ENCODE results near the gene KRT40. TPM values are rescaled to one million over a fixed set of nuclear protein-coding genes. Genes with fewer than 3 reads are reported as not detected.

Gene KRT40
- total RNA-seq, 5 donors from 2014 or later (not counting 1 experiment from before 2014, with no cell fraction given), result not detected

- H3K4me1 ChIP-seq (ENCODE audit: control insufficient read depth in 1 of 2, extremely low read depth in 1 of 2, insufficient read depth in 2 of 2, low read length in 2 of 2), result no peaks in the 10 kb centered on the region
- ChIA-PET CTCF (no interaction called here), POLR2A (no interaction called here)
- 78% methylated on average over 3 of the region's 6 CpGs for WGBS (ENCODE audit: insufficient coverage)
- Mint-ChIP-seq H3K36me3 (no peaks in the 10 kb centered on the region), H3K9me3 (no peaks in the 10 kb centered on the region), H3K27me3 (peaks cover 60 to 68% of the 10 kb centered on the region in 2 donors), H3K4me3 (no peak overlapping the region), H3K27ac (no peak overlapping the region), H3K4me1 (peaks cover 0 to 2% (median 0%) of the 10 kb centered on the region in 3 donors)
- H3K9me3 ChIP-seq, result no peaks in the 10 kb centered on the region
- no peak for DNase-seq
- no peak overlapping the region for H3K4me3 ChIP-seq (ENCODE audit: control insufficient read depth in 1 of 2, extremely low read depth in 1 of 2, low read length in 1 of 2)
- ATAC-seq (replicated peaks in 1 of 4), result no peak
- H3K36me3 ChIP-seq (ENCODE audit: control insufficient read depth in 2 of 2, extremely low read depth in 1 of 2, insufficient read depth in 1 of 2, low read length in 1 of 2), result no peaks in the 10 kb centered on the region
- peaks cover 7 to 20% of the 10 kb centered on the region in 2 experiments for H3K27me3 ChIP-seq (replicated peaks in 1 of 2; ENCODE audit: control insufficient read depth in 2 of 2, extremely low read depth in 1 of 2, insufficient read depth in 2 of 2, low read length in 1 of 2)
- no peak overlapping the region for H3K27ac ChIP-seq (ENCODE audit: low read length)
Measured at GRCh38 chr17:40945414-40945813, 38.7 kb downstream of the KRT40 start.

GRCh38 chr17:40944531-40944930 lies 39.6 kb downstream of the KRT40 start:
- DNase-seq, result no peak
- ChIA-PET POLR2A (no interaction called here), CTCF (no interaction called here)
- H3K4me3 ChIP-seq (ENCODE audit: control insufficient read depth in 1 of 2, extremely low read depth in 1 of 2, low read length in 1 of 2), result no peak overlapping the region
- no CpG with 5 or more reads among the region's 1 CpG for WGBS (ENCODE audit: insufficient coverage)
- H3K27ac ChIP-seq (ENCODE audit: low read length), result no peak overlapping the region
- Mint-ChIP-seq H3K27me3 (peaks cover 60 to 62% of the 10 kb centered on the region in 2 donors), H3K4me3 (no peak overlapping the region), H3K4me1 (peaks cover 0 to 2% (median 0%) of the 10 kb centered on the region in 3 donors), H3K9me3 (no peaks in the 10 kb centered on the region), H3K27ac (no peak overlapping the region), H3K36me3 (no peaks in the 10 kb centered on the region)
- H3K4me1 ChIP-seq (ENCODE audit: control insufficient read depth in 1 of 2, extremely low read depth in 1 of 2, insufficient read depth in 2 of 2, low read length in 2 of 2), result no peaks in the 10 kb centered on the region
- ATAC-seq (replicated peaks in 1 of 4), result no peak
- H3K9me3 ChIP-seq, result no peaks in the 10 kb centered on the region
- H3K27me3 ChIP-seq (replicated peaks in 1 of 2; ENCODE audit: control insufficient read depth in 2 of 2, extremely low read depth in 1 of 2, insufficient read depth in 2 of 2, low read length in 1 of 2), result peaks cover 5 to 20% of the 10 kb centered on the region in 2 experiments
- H3K36me3 ChIP-seq (ENCODE audit: control insufficient read depth in 2 of 2, extremely low read depth in 1 of 2, insufficient read depth in 1 of 2, low read length in 1 of 2), result no peaks in the 10 kb centered on the region

- no peaks in the 10 kb centered on the region for H3K4me1 ChIP-seq (ENCODE audit: control insufficient read depth in 1 of 2, extremely low read depth in 1 of 2, insufficient read depth in 2 of 2, low read length in 2 of 2)
- no peak for ATAC-seq (replicated peaks in 1 of 4)
- H3K4me3 Mint-ChIP-seq, result no peak overlapping the region
- CTCF ChIA-PET, result no interaction called here
- DNase-seq, result no peak
- no peaks in the 10 kb centered on the region for H3K9me3 Mint-ChIP-seq
- WGBS (ENCODE audit: insufficient coverage), result 67% methylated on average over 3 of the region's 3 CpGs
- H3K4me3 ChIP-seq (ENCODE audit: control insufficient read depth in 1 of 2, extremely low read depth in 1 of 2, low read length in 1 of 2), result no peak overlapping the region
- POLR2A ChIA-PET, result no interaction called here
- peaks cover 0 to 9% of the 10 kb centered on the region in 2 experiments for H3K27me3 ChIP-seq (replicated peaks in 1 of 2; ENCODE audit: control insufficient read depth in 2 of 2, extremely low read depth in 1 of 2, insufficient read depth in 2 of 2, low read length in 1 of 2)
- no peak overlapping the region for H3K27ac Mint-ChIP-seq
- H3K27me3 Mint-ChIP-seq, result peaks cover 48% of the 10 kb centered on the region in 2 donors
- H3K9me3 ChIP-seq, result no peaks in the 10 kb centered on the region
- H3K4me1 Mint-ChIP-seq, result no peaks in the 10 kb centered on the region
- H3K27ac ChIP-seq (ENCODE audit: low read length), result no peak overlapping the region
- H3K36me3 ChIP-seq (ENCODE audit: control insufficient read depth in 2 of 2, extremely low read depth in 1 of 2, insufficient read depth in 1 of 2, low read length in 1 of 2), result no peaks in the 10 kb centered on the region
- no peaks in the 10 kb centered on the region for H3K36me3 Mint-ChIP-seq
Measured at GRCh38 chr17:40942553-40942952, 41.6 kb downstream of the KRT40 start.

GRCh38 chr17:40940266-40940665 lies 43.9 kb downstream of the KRT40 start:
- no peak overlapping the region for H3K27ac Mint-ChIP-seq
- H3K27me3 ChIP-seq (replicated peaks in 1 of 2; ENCODE audit: control insufficient read depth in 2 of 2, extremely low read depth in 1 of 2, insufficient read depth in 2 of 2, low read length in 1 of 2), result peaks cover 0 to 13% of the 10 kb centered on the region in 2 experiments
- no peak overlapping the region for H3K4me3 Mint-ChIP-seq
- peaks cover 37 to 43% of the 10 kb centered on the region in 2 donors for H3K27me3 Mint-ChIP-seq
- DNase-seq (no peak), ATAC-seq (replicated peaks in 1 of 4) (no peak)
- 87% methylated on average over 3 of the region's 6 CpGs for WGBS (ENCODE audit: insufficient coverage)
- no peak overlapping the region for H3K27ac ChIP-seq (ENCODE audit: low read length)
- POLR2A ChIA-PET, result no interaction called here
- peaks cover 0 to 2% of the 10 kb centered on the region in 2 experiments for H3K4me1 ChIP-seq (ENCODE audit: control insufficient read depth in 1 of 2, extremely low read depth in 1 of 2, insufficient read depth in 2 of 2, low read length in 2 of 2)
- no peaks in the 10 kb centered on the region for H3K9me3 ChIP-seq
- no peaks in the 10 kb centered on the region for H3K36me3 Mint-ChIP-seq
- no peak overlapping the region for H3K4me3 ChIP-seq (ENCODE audit: control insufficient read depth in 1 of 2, extremely low read depth in 1 of 2, low read length in 1 of 2)
- CTCF ChIA-PET, result interaction anchor here in 1 of 2 donors (0.7 kb wide), 1 partner anchor 125 kb away, joined by 3 read pairs; no protein-coding TSS in a partner anchor
- H3K9me3 Mint-ChIP-seq, result no peaks in the 10 kb centered on the region
- no peaks in the 10 kb centered on the region for H3K36me3 ChIP-seq (ENCODE audit: control insufficient read depth in 2 of 2, extremely low read depth in 1 of 2, insufficient read depth in 1 of 2, low read length in 1 of 2)
- H3K4me1 Mint-ChIP-seq, result no peaks in the 10 kb centered on the region

GRCh38 chr17:40938981-40939380 lies 45.1 kb downstream of the KRT40 start:
- no peaks in the 10 kb centered on the region for H3K4me1 Mint-ChIP-seq
- H3K36me3 Mint-ChIP-seq, result no peaks in the 10 kb centered on the region
- peaks cover 2 to 9% of the 10 kb centered on the region in 2 experiments for H3K27me3 ChIP-seq (replicated peaks in 1 of 2; ENCODE audit: control insufficient read depth in 2 of 2, extremely low read depth in 1 of 2, insufficient read depth in 2 of 2, low read length in 1 of 2)
- 71% methylated on average over 1 of the region's 3 CpGs for WGBS (ENCODE audit: insufficient coverage)
- H3K27ac Mint-ChIP-seq, result no peak overlapping the region
- DNase-seq, result no peak
- no peak overlapping the region for H3K4me3 Mint-ChIP-seq
- ATAC-seq (replicated peaks in 1 of 4), result no peak
- peaks cover 0 to 2% of the 10 kb centered on the region in 2 experiments for H3K4me1 ChIP-seq (ENCODE audit: control insufficient read depth in 1 of 2, extremely low read depth in 1 of 2, insufficient read depth in 2 of 2, low read length in 2 of 2)
- no peaks in the 10 kb centered on the region for H3K9me3 Mint-ChIP-seq
- no peaks in the 10 kb centered on the region for H3K9me3 ChIP-seq
- H3K4me3 ChIP-seq (ENCODE audit: control insufficient read depth in 1 of 2, extremely low read depth in 1 of 2, low read length in 1 of 2), result no peak overlapping the region
- H3K27me3 Mint-ChIP-seq, result peaks cover 30 to 37% of the 10 kb centered on the region in 2 donors
- H3K36me3 ChIP-seq (ENCODE audit: control insufficient read depth in 2 of 2, extremely low read depth in 1 of 2, insufficient read depth in 1 of 2, low read length in 1 of 2), result no peaks in the 10 kb centered on the region
- CTCF ChIA-PET, result no interaction called here
- H3K27ac ChIP-seq (ENCODE audit: low read length), result no peak overlapping the region
- POLR2A ChIA-PET, result no interaction called here

GRCh38 chr17:40937384-40937819 lies 46.7 kb downstream of the KRT40 start, which contains the start of gene KRT23:
TSS of gene KRT23 (minus strand) at chr17:40937646. CDS start at chr17:40936603, 1,043 bp downstream.
- H3K27me3 ChIP-seq (replicated peaks in 1 of 2; ENCODE audit: control insufficient read depth in 2 of 2, extremely low read depth in 1 of 2, insufficient read depth in 2 of 2, low read length in 1 of 2), result peaks cover 2 to 9% of the 10 kb centered on the region in 2 experiments
- peaks cover 30% of the 10 kb centered on the region in 2 donors for H3K27me3 Mint-ChIP-seq
- no peaks in the 10 kb centered on the region for H3K9me3 ChIP-seq
- no peaks in the 10 kb centered on the region for H3K36me3 ChIP-seq (ENCODE audit: control insufficient read depth in 2 of 2, extremely low read depth in 1 of 2, insufficient read depth in 1 of 2, low read length in 1 of 2)
- WGBS (ENCODE audit: insufficient coverage), result 47% methylated on average over 7 of the region's 9 CpGs
- no peak within 1 kb of the TSS for H3K27ac ChIP-seq (ENCODE audit: low read length)
- no peak within 1 kb of the TSS for H3K4me3 ChIP-seq (ENCODE audit: control insufficient read depth in 1 of 2, extremely low read depth in 1 of 2, low read length in 1 of 2)
- ATAC-seq (replicated peaks in 1 of 4), result no peak
- no peaks in the 10 kb centered on the region for H3K4me1 Mint-ChIP-seq
- POLR2A ChIA-PET, result no interaction called here
- H3K4me3 Mint-ChIP-seq, result no peak within 1 kb of the TSS
- no peak within 1 kb of the TSS for H3K27ac Mint-ChIP-seq
- no peaks in the 10 kb centered on the region for H3K36me3 Mint-ChIP-seq
- H3K9me3 Mint-ChIP-seq, result no peaks in the 10 kb centered on the region
- CTCF ChIA-PET, result no interaction called here
- H3K4me1 ChIP-seq (ENCODE audit: control insufficient read depth in 1 of 2, extremely low read depth in 1 of 2, insufficient read depth in 2 of 2, low read length in 2 of 2), result peaks cover 0 to 2% of the 10 kb centered on the region in 2 experiments
- DNase-seq, result no peak

GRCh38 chr17:40936976-40937375 lies 47.1 kb downstream of the KRT40 start:
- CTCF ChIA-PET, result no interaction called here
- H3K4me3 Mint-ChIP-seq, result no peak overlapping the region

More at GRCh38 chr17:40936976-40937375, 47.1 kb downstream of the KRT40 start:
- Mint-ChIP-seq H3K4me1 (no peaks in the 10 kb centered on the region), H3K9me3 (no peaks in the 10 kb centered on the region), H3K36me3 (no peaks in the 10 kb centered on the region), H3K27ac (no peak overlapping the region), H3K27me3 (peaks cover 29% of the 10 kb centered on the region in 2 donors)
- peaks cover 2 to 9% of the 10 kb centered on the region in 2 experiments for H3K27me3 ChIP-seq (replicated peaks in 1 of 2; ENCODE audit: control insufficient read depth in 2 of 2, extremely low read depth in 1 of 2, insufficient read depth in 2 of 2, low read length in 1 of 2)
- ATAC-seq (replicated peaks in 1 of 4), result no peak
- H3K36me3 ChIP-seq (ENCODE audit: control insufficient read depth in 2 of 2, extremely low read depth in 1 of 2, insufficient read depth in 1 of 2, low read length in 1 of 2), result no peaks in the 10 kb centered on the region
- no CpG with 5 or more reads among the region's 5 CpGs for WGBS (ENCODE audit: insufficient coverage)
- POLR2A ChIA-PET, result no interaction called here
- no peaks in the 10 kb centered on the region for H3K9me3 ChIP-seq
- no peak overlapping the region for H3K4me3 ChIP-seq (ENCODE audit: control insufficient read depth in 1 of 2, extremely low read depth in 1 of 2, low read length in 1 of 2)
- H3K4me1 ChIP-seq (ENCODE audit: control insufficient read depth in 1 of 2, extremely low read depth in 1 of 2, insufficient read depth in 2 of 2, low read length in 2 of 2), result peaks cover 0 to 2% of the 10 kb centered on the region in 2 experiments
- no peak for DNase-seq
- no peak overlapping the region for H3K27ac ChIP-seq (ENCODE audit: low read length)

Measured in T-cell (primary cell).